RWPE1 (cell line): ENCODE results near the gene TMEM176A.

Experiments
- CTCF ChIA-PET: fragments of 350-600 bp; sonication (Branson Sonifier 250); formaldehyde crosslinking; extraction: SDS; loops from one replicate; lab custom pipeline; 2021; lab: Yijun Ruan, JAX
- POLR2A ChIA-PET: fragments of 400-600 bp; formaldehyde crosslinking; extraction: SDS; loops from one replicate; lab custom pipeline; 2020; ENCODE audit warnings: antibody characterized with exemption; ENCODE audit not compliant: low non-redundant PET; lab: Yijun Ruan, JAX
- DNase-seq: peaks from one replicate; pipeline ENCODE4 v3.0.0; 2012; ENCODE audit warnings: low spot score
- H3K27ac ChIP-seq: fragments of 450-650 bp; 2 replicates; pipeline ENCODE4 v1.5.1; 2017
- TF ChIP-seq, protein P1 (sequence below): fragments of 450-650 bp; conservative IDR thresholded peaks from 2 replicates; pipeline ENCODE4 v1.5.1; 2017; ENCODE audit warnings: low read depth, mild to moderate bottlenecking

The TMEM176A gene

GRCh38 chr7:150787321-150788281, 13.0 kb upstream of the TMEM176A start:
- POLR2A ChIA-PET: no interaction called here
- no peak overlapping the region for H3K27ac ChIP-seq
- no peak for DNase-seq
- TF ChIP-seq, protein P1, sequence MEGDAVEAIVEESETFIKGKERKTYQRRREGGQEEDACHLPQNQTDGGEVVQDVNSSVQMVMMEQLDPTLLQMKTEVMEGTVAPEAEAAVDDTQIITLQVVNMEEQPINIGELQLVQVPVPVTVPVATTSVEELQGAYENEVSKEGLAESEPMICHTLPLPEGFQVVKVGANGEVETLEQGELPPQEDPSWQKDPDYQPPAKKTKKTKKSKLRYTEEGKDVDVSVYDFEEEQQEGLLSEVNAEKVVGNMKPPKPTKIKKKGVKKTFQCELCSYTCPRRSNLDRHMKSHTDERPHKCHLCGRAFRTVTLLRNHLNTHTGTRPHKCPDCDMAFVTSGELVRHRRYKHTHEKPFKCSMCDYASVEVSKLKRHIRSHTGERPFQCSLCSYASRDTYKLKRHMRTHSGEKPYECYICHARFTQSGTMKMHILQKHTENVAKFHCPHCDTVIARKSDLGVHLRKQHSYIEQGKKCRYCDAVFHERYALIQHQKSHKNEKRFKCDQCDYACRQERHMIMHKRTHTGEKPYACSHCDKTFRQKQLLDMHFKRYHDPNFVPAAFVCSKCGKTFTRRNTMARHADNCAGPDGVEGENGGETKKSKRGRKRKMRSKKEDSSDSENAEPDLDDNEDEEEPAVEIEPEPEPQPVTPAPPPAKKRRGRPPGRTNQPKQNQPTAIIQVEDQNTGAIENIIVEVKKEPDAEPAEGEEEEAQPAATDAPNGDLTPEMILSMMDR: no peak
- CTCF ChIA-PET: interaction anchor here (0.7 to 1.1 kb wide), 2 partner anchors 162 to 175 kb away, joined by 3 to 4 read pairs; no protein-coding TSS in a partner anchor

DNA sequence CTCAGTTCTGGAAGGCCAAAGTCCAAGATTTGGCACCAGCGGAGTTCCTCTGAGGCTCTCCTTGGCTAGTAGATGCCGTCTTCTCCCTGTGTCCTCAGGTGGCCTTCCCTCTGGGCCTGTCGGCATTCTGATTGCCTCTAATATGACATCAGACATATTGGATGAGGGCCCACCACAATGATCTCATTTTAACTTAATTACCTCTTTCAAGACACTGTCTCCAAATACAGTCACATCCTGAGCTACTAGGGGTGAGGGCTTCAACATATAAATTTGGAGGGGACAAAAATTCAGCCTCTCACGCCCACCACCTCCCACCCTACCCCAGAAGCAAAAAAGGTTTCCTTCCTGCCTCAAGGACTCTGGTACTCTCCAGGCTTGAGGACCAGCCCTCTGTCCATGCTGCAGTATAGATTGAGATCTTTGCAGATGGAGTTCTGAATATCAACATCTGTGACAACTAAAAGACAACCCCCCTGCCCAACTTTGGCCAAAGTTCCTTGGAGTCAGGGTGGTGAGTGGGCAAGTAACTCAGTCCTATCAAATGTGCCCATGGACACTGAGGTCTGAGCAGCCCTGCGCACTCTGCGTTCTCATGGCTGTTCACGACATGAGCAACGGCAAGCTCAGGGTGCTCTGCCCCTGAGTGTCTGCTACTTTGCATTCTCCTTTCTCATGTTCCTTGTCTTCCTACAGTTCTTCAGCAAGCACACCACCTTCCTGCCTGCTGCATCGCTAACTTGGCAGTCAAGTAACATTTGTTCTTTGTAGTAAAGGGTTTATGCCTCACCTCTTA, 11.9 kb upstream of the TMEM176A start:
- TF ChIP-seq, protein P1: no peak

DNA sequence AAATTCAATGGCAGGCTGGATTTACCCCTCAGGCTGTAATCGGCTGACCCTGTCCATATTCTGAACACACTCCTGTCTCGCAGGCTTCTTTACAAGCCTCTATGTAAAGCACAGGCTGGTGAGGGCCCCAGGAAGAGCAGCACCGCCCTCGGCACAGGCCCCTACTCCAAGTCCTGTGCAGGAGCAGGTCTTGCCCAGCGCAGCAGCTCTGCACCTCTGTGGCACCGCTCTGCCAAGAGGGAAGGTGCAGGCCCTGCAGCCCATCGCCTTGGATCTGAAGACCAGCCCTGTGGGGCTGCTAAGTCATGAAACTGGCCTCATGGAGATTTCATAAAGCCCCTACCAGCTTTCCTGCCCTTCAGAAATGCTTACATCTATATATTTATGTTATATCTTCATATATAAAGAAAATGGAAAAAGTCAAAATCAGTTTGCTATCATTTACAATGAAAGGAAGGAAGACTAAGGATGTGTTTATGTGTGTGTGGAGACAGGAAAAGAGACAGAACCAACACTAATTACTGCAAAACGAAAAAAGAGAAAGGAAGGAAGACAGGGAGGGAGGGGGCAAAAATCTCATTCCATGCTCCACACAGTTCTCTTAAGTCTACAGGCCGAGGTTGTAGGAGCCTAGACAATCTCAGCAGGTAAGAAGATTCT, 10.0 kb upstream of the TMEM176A start:
- TF ChIP-seq, protein P1: no peak
- no peak overlapping the region for H3K27ac ChIP-seq
- CTCF ChIA-PET: no interaction called here
- POLR2A ChIA-PET: no interaction called here
- no peak for DNase-seq

More for the DNA sequence above, 11.9 kb upstream of the TMEM176A start:
- no peak overlapping the region for H3K27ac ChIP-seq
- DNase-seq: no peak
- POLR2A ChIA-PET: no interaction called here
- CTCF ChIA-PET: interaction anchor here (1.1 kb wide), 1 partner anchor 174 kb away, joined by 4 read pairs; no protein-coding TSS in a partner anchor

DNA sequence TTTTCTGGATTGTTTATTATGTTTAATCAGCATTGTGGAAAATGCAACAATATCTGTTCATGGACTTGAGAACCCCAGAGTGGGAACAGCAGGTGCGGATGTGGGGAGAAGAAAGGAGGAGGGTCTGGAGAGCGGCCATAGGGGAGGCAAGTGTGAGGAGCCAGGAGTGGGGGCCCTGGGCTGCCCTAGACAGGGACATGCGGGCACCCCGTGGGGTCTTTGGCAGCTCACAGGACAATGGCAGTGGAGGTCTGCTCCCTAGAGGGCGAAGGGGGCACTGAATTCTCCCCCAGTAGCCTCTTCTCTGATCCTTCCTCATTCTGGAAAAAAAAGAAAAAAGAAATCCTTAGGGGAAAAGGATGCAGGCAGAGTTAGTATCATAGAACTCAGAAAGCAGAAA, 9.3 kb upstream of the TMEM176A start:
- CTCF ChIA-PET: no interaction called here
- no peak for DNase-seq
- TF ChIP-seq, protein P1: no peak
- no peak overlapping the region for H3K27ac ChIP-seq
- POLR2A ChIA-PET: no interaction called here

- ChIA-PET POLR2A (no interaction called here), CTCF (interaction anchor here (1.6 kb wide), 1 partner anchor 13 kb away, joined by 4 read pairs; no protein-coding TSS in a partner anchor)
- no peak for DNase-seq
- no peak overlapping the region for H3K27ac ChIP-seq
- TF ChIP-seq, protein P1: no peak
Measured at GRCh38 chr7:150791746-150792452, 8.7 kb upstream of the TMEM176A start.
